GM06990 (cell line): Measurements from ENCODE around the gene SWAP70.
A peak's percentile ranks its signal among the peaks of the same experiment; 100 is the strongest.

Experiments used
- DNase-seq: peaks from one replicate; pipeline ENCODE4 v3.0.0-alpha.2; 2011; ENCODE audit not compliant: insufficient read length; ENCODE audit errors: extremely low read depth
- H3K27me3 ChIP-seq: replicated peaks from 2 replicates; pipeline ENCODE4 v1.6.0; 2011; ENCODE audit warnings: low read length; ENCODE audit not compliant: control insufficient read depth, insufficient read depth
- H3K36me3 ChIP-seq: 2 replicates; pipeline ENCODE4 v1.5.1; 2011; ENCODE audit warnings: low read length; ENCODE audit not compliant: control insufficient read depth, insufficient read depth
- H3K4me3 ChIP-seq: replicated peaks from 2 replicates; pipeline ENCODE4 v1.5.1; 2011; ENCODE audit warnings: low read depth, mild to moderate bottlenecking, control low read depth, low read length
- TF ChIP-seq, protein P1 (sequence below): IDR thresholded peaks from 2 replicates; pipeline ENCODE4 v1.5.1; 2011; ENCODE audit warnings: low read length, control low read depth, mild to moderate bottlenecking, inconsistent platforms; ENCODE audit not compliant: insufficient read depth, poor library complexity, severe bottlenecking

The SWAP70 gene

DNA sequence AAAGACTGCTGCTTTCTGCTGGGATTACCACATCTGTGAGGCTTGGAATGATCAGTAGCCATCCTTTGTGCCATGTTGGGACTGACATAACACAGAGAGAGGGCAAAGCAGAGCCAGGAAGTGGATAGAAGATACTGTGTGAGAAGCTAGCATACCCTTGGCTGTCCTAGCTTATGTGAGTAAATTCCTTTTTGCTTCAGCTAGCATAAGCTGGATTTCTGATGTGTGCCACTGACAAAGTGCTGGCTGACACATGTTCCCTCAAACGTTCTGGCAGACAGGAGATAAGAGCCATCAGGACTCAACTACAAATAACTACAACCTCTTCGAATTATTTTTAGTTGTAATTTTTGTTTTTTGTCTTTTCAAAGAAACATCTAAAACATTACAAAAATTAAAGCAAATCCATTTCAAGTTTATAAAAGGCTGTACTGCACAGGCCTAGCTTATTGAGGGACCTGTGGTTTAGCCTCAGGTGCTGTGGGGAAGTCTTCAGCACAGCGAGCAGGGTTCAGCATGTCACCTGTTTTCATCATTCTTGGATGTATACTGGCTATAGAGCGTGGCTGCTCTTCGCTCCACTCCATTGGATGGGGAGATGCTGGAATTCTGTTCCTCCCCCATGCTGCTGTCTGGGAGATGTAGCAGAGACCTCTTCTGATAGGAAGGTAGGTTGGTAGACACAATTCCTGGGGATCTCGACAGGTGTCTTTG lies 120.9 kb downstream of the SWAP70 start:
- no peak overlapping the region for H3K4me3 ChIP-seq
- no peaks in the 10 kb centered on the region for H3K27me3 ChIP-seq
- DNase-seq = no peak
- TF ChIP-seq, protein P1, sequence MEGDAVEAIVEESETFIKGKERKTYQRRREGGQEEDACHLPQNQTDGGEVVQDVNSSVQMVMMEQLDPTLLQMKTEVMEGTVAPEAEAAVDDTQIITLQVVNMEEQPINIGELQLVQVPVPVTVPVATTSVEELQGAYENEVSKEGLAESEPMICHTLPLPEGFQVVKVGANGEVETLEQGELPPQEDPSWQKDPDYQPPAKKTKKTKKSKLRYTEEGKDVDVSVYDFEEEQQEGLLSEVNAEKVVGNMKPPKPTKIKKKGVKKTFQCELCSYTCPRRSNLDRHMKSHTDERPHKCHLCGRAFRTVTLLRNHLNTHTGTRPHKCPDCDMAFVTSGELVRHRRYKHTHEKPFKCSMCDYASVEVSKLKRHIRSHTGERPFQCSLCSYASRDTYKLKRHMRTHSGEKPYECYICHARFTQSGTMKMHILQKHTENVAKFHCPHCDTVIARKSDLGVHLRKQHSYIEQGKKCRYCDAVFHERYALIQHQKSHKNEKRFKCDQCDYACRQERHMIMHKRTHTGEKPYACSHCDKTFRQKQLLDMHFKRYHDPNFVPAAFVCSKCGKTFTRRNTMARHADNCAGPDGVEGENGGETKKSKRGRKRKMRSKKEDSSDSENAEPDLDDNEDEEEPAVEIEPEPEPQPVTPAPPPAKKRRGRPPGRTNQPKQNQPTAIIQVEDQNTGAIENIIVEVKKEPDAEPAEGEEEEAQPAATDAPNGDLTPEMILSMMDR = no peak
- no peaks in the 10 kb centered on the region; the same call in 1 of the 2 replicates for H3K36me3 ChIP-seq

DNA sequence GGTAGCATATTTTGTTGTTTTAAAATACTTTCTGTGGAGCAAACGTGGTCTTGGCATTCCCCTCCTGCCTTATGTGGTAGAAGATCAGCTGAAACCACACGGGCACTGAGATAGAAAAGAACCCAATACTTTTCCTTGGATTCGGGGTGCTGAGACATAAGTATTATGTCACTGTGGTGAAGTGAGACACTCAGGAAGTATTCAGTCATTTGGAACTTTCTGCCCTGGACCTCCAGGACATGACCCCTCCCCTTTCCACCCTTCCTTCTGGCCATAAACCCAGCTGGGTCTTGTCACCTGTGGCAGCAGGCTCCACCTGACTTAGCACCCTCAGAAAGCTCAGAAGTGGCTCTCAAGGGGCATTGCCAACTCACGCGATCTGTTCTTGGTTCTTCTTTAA lies 123.4 kb downstream of the SWAP70 start:
- Histone ChIP-seq H3K4me3 (no peak overlapping the region), H3K36me3 (no peaks in the 10 kb centered on the region; the same call in 1 of the 2 replicates), H3K27me3 (no peaks in the 10 kb centered on the region)
- peak; percentile 24 for DNase-seq
- TF ChIP-seq, protein P1 = no peak

DNA sequence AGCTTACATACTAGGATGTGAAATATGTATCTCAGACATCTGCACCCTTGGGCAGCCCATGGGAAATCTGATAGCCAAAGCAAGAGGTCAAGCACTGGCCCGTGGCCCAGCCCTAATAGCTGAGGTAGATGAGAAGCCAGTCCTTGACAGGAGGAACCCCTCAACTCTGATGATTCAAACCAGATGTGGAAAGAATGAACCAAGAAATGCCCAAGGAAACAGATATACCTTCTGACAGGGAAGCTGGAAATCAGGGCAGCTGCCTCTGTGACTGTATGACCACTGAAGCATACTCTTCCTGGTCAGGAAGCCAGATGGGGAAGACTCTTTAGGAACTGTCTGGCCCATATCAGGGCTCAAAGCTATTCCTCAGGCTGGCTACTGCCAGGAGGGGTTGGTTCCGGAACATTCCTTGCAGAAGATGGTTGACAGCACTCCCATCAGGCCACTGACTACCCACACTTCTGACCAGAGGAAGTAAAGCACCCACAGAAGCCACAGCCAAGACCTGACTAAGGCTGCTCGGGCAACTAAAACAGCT lies 124.2 kb downstream of the SWAP70 start:
- Histone ChIP-seq H3K4me3 (no peak overlapping the region), H3K27me3 (no peaks in the 10 kb centered on the region), H3K36me3 (no peaks in the 10 kb centered on the region; the same call in 1 of the 2 replicates)
- TF ChIP-seq, protein P1 = no peak
- no peak for DNase-seq

DNA sequence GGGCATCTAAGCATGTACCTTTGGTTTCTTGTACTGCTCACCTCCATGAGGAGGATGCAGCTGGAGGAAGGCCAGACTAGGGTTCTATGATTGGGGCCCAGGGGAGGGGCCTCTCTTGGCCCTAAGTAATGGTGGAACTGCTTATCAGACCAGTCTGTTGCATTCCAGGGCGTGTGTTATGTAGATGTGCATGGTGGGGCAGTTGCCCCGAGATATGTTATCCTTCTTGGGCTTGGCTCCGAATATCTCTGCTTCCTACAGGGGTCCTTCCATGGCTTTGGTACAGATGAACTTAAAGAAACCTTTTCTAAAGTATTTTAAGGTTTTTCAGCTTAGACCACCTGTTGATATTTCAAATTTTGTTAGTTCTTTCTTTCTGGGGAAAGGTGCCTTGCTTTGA lies 126.0 kb downstream of the SWAP70 start:
- no peaks in the 10 kb centered on the region for H3K27me3 ChIP-seq
- TF ChIP-seq, protein P1 = no peak
- H3K4me3 ChIP-seq = no peak overlapping the region
- no peaks in the 10 kb centered on the region; the same call in 1 of the 2 replicates for H3K36me3 ChIP-seq
- no peak for DNase-seq

DNA sequence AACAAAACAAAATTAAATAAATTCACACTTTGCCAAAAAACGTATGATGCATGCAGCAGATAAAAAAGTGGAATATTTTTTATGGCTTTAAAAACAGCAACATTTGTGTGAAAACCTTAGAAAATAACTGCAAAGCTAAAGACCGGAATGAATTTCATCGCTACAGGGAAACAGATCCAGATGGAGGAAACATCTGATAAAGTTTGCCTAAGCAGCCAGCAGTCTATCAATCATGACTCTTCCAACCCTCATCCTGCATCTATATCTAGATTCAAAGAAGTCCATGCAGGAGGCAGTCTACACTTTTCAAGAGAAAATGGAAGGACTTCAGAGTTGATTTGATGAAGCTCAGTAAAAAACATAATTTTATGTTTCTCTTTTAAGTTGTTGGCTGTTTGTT lies 126.8 kb downstream of the SWAP70 start:
- no peak overlapping the region for H3K4me3 ChIP-seq
- no peaks in the 10 kb centered on the region for H3K36me3 ChIP-seq
- no peaks in the 10 kb centered on the region for H3K27me3 ChIP-seq
- no peak for DNase-seq
- TF ChIP-seq, protein P1 = no peak
